HL-60 (cell line): ENCODE measurements around the gene UBE2E2.

Source experiments
- GABPA ChIP-seq: IDR thresholded peaks from 2 replicates; pipeline ENCODE4 v1.6.1; 2012; ENCODE audit warnings: low read depth
- POLR2AphosphoS5 ChIP-seq: IDR thresholded peaks from 2 replicates; pipeline ENCODE4 v1.6.1; 2012; ENCODE audit warnings: low read depth
- SPI1 ChIP-seq: IDR thresholded peaks from 2 replicates; pipeline ENCODE4 v1.6.1; 2012; ENCODE audit warnings: low read depth, mild to moderate bottlenecking, borderline replicate concordance
- TF ChIP-seq, protein P1 (sequence below): IDR thresholded peaks from one replicate; pipeline ENCODE4 v1.5.1; 2011; ENCODE audit warnings: low read length, control low read depth, inconsistent platforms; ENCODE audit not compliant: insufficient read depth
- TF ChIP-seq, protein P2 (sequence below): IDR thresholded peaks from 2 replicates; pipeline ENCODE4 v1.6.1; 2012; ENCODE audit warnings: low read depth; ENCODE audit not compliant: insufficient replicate concordance

DNA sequence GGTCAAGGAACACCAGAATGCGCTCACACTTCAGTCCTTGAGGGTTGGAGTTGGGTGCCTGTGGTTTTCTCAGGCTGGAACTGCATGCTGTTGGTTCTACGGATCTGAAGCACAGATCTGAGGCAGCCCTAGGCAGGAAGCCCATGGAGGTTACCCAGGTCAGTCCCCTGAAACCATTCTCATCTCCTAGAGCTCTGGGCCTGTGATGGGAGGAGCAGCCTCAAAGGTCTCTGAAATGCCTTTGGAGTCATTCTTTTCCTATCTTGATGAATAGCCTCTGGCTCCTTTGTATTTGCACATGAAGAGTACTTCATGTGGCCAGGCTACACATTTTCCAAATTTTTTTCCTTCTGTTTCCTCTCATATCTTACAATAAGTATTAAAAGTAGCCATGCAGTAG, 423.3 kb downstream of the UBE2E2 start:
- TF ChIP-seq POLR2AphosphoS5 (no peak), GABPA (no peak), SPI1 (no peak)
- TF ChIP-seq, protein P1, sequence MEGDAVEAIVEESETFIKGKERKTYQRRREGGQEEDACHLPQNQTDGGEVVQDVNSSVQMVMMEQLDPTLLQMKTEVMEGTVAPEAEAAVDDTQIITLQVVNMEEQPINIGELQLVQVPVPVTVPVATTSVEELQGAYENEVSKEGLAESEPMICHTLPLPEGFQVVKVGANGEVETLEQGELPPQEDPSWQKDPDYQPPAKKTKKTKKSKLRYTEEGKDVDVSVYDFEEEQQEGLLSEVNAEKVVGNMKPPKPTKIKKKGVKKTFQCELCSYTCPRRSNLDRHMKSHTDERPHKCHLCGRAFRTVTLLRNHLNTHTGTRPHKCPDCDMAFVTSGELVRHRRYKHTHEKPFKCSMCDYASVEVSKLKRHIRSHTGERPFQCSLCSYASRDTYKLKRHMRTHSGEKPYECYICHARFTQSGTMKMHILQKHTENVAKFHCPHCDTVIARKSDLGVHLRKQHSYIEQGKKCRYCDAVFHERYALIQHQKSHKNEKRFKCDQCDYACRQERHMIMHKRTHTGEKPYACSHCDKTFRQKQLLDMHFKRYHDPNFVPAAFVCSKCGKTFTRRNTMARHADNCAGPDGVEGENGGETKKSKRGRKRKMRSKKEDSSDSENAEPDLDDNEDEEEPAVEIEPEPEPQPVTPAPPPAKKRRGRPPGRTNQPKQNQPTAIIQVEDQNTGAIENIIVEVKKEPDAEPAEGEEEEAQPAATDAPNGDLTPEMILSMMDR = no peak
- TF ChIP-seq, protein P2, sequence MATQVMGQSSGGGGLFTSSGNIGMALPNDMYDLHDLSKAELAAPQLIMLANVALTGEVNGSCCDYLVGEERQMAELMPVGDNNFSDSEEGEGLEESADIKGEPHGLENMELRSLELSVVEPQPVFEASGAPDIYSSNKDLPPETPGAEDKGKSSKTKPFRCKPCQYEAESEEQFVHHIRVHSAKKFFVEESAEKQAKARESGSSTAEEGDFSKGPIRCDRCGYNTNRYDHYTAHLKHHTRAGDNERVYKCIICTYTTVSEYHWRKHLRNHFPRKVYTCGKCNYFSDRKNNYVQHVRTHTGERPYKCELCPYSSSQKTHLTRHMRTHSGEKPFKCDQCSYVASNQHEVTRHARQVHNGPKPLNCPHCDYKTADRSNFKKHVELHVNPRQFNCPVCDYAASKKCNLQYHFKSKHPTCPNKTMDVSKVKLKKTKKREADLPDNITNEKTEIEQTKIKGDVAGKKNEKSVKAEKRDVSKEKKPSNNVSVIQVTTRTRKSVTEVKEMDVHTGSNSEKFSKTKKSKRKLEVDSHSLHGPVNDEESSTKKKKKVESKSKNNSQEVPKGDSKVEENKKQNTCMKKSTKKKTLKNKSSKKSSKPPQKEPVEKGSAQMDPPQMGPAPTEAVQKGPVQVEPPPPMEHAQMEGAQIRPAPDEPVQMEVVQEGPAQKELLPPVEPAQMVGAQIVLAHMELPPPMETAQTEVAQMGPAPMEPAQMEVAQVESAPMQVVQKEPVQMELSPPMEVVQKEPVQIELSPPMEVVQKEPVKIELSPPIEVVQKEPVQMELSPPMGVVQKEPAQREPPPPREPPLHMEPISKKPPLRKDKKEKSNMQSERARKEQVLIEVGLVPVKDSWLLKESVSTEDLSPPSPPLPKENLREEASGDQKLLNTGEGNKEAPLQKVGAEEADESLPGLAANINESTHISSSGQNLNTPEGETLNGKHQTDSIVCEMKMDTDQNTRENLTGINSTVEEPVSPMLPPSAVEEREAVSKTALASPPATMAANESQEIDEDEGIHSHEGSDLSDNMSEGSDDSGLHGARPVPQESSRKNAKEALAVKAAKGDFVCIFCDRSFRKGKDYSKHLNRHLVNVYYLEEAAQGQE = no peak
